PFSK-1 (cell line): ENCODE data around the gene MRPS7.
A peak's percentile ranks its signal among the peaks of the same experiment; 100 is the strongest.

Experiments used
- FOXP2 ChIP-seq: optimal IDR thresholded peaks from 2 replicates; pipeline ENCODE3; 2011; ENCODE audit warnings: borderline replicate concordance, control low read depth, inconsistent platforms; ENCODE audit not compliant: insufficient read depth; ENCODE audit errors: extremely low read length, extremely low read depth
- POLR2AphosphoS5 ChIP-seq: IDR thresholded peaks from 2 replicates; pipeline ENCODE4 v1.6.1; 2012; ENCODE audit warnings: low read depth, mild to moderate bottlenecking, control low read depth, low read length, moderate library complexity
- REST ChIP-seq, 2 experiments: IDR thresholded peaks; 2 replicates each; pipeline versions ENCODE4 v1.6.1 to v1.8.0; 2011 to 2012; ENCODE audit warnings: low read depth in 2 of 2, low read length in 2 of 2, control low read depth in 1 of 2, inconsistent platforms in 1 of 2, mild to moderate bottlenecking in 1 of 2, moderate library complexity in 1 of 2; ENCODE audit not compliant: insufficient read depth in 1 of 2
- SIN3A ChIP-seq: IDR thresholded peaks from 2 replicates; pipeline ENCODE4 v1.6.1; 2012; ENCODE audit warnings: mild to moderate bottlenecking, low read length, moderate library complexity, borderline replicate concordance; ENCODE audit not compliant: insufficient read depth
- TAF1 ChIP-seq: IDR thresholded peaks from 2 replicates; pipeline ENCODE4 v1.6.1; 2012; ENCODE audit warnings: low read length, control low read depth, borderline replicate concordance; ENCODE audit not compliant: insufficient read depth

Gene MRPS7

GRCh38 chr17:75265614-75266315, 4.1 kb downstream of the MRPS7 start:
- no peak for TF ChIP-seq POLR2AphosphoS5
- no peak for TF ChIP-seq FOXP2
- no peak for TF ChIP-seq SIN3A
- TF ChIP-seq TAF1: no peak
- TF ChIP-seq REST (IDR thresholded peaks at IDR 0.05; ENCODE audit: insufficient read depth in 1 of 2, low read depth in 2 of 2, low read length in 2 of 2): no peak

GRCh38 chr17:75266316-75267152, 4.9 kb downstream of the MRPS7 start:
- TF ChIP-seq TAF1 (no peak), POLR2AphosphoS5 (no peak; the same call in 1 of the 2 replicates), REST (IDR thresholded peaks at IDR 0.05; ENCODE audit: insufficient read depth in 1 of 2, low read depth in 2 of 2, low read length in 2 of 2) (no peak), FOXP2 (no peak), SIN3A (no peak)

GRCh38 chr17:75267153-75267410, 5.4 kb downstream of the MRPS7 start:
- no peak for TF ChIP-seq REST (IDR thresholded peaks at IDR 0.05; ENCODE audit: insufficient read depth in 1 of 2, low read depth in 2 of 2, low read length in 2 of 2)

- peak; percentile 20 for TF ChIP-seq FOXP2
- TF ChIP-seq SIN3A: no peak
Observed at GRCh38 chr17:75267411-75268232, 5.9 kb downstream of the MRPS7 start.

- TF ChIP-seq REST (IDR thresholded peaks at IDR 0.05; ENCODE audit: insufficient read depth in 1 of 2, low read depth in 2 of 2, low read length in 2 of 2) (no peak), FOXP2 (no peak), POLR2AphosphoS5 (no peak), SIN3A (no peak)
Observed at GRCh38 chr17:75269844-75270217, 8.2 kb downstream of the MRPS7 start.
